SK-N-SH (cell line): ENCODE data around the gene KCNG4. TPM values are rescaled to one million over a fixed set of nuclear protein-coding genes. Genes with fewer than 3 reads are reported as not detected.

ENCODE experiments used
- CTCF ChIA-PET: fragments of 300-600, 350-600 bp; formaldehyde crosslinking; extraction: SDS; loops from one replicate; lab custom pipeline; 2021; lab: Yijun Ruan, JAX
- POLR2A ChIA-PET: fragments of 350-600 bp; sonication (Branson Sonifier 250); formaldehyde crosslinking; extraction: SDS; loops from one replicate; lab custom pipeline; 2020; ENCODE audit warnings: antibody characterized with exemption, inconsistent platforms; lab: Yijun Ruan, JAX
- DNase-seq: peaks from one replicate; pipeline ENCODE4 v3.0.0; 2012
- H2AFZ ChIP-seq: fragments of 200-600 bp; sonication (generic); 2 replicates; pipeline ENCODE4 v1.8.1; 2016; ENCODE audit warnings: antibody characterized with exemption, mild to moderate bottlenecking, low read depth
- H3F3A ChIP-seq: fragments of 200-600 bp; sonication (generic); replicated peaks from 2 replicates; pipeline ENCODE3; 2016; ENCODE audit warnings: antibody characterized with exemption, mild to moderate bottlenecking; ENCODE audit not compliant: insufficient read depth
- H3K27ac ChIP-seq, 2 experiments: fragments of 200-500 bp in 1 of 2; fragments of 200-600 bp in 1 of 2; sonication (Bioruptor generic) in 1 of 2; sonication (generic), shearing (Covaris generic) in 1 of 2; 2 replicates each; pipeline versions ENCODE4 v1.5.1 to v1.6.1; 2014 to 2016; ENCODE audit warnings: low read depth in 2 of 2, inconsistent platforms in 1 of 2, low read length in 1 of 2, mild to moderate bottlenecking in 1 of 2, mixed read lengths in 1 of 2
- H3K27me3 ChIP-seq: fragments of 200-600 bp; sonication (generic), shearing (Covaris generic); 2 replicates; pipeline ENCODE4 v1.6.1; 2016; ENCODE audit warnings: mixed run types; ENCODE audit not compliant: insufficient read depth
- H3K36me3 ChIP-seq, 2 experiments: fragments of 200-500 bp in 1 of 2; fragments of 200-600 bp in 1 of 2; sonication (Bioruptor generic) in 1 of 2; sonication (generic) in 1 of 2; replicated peaks in 1 of 2; 2 replicates each; pipeline versions ENCODE3 to v1.5.1; 2014 to 2016; ENCODE audit warnings: low read length in 1 of 2, mild to moderate bottlenecking in 1 of 2; ENCODE audit not compliant: insufficient read depth in 2 of 2, control insufficient read depth in 1 of 2
- H3K4me1 ChIP-seq, 2 experiments: fragments of 200-500 bp in 1 of 2; fragments of 200-600 bp in 1 of 2; sonication (Bioruptor generic) in 1 of 2; sonication (generic), shearing (Covaris generic) in 1 of 2; 2 replicates each; pipeline versions ENCODE4 v1.5.1 to v1.6.1; 2014 to 2016; ENCODE audit warnings: low read depth in 1 of 2, low read length in 1 of 2, mixed run types in 1 of 2; ENCODE audit not compliant: insufficient read depth in 2 of 2, control insufficient read depth in 1 of 2
- H3K4me2 ChIP-seq: fragments of 200-600 bp; sonication (generic), shearing (Covaris generic); 2 replicates; pipeline ENCODE4 v1.6.1; 2017; ENCODE audit warnings: mixed run types
- H3K4me3 ChIP-seq, 2 experiments: fragments of 200-500 bp in 1 of 2; fragments of 200-600 bp in 1 of 2; sonication (Bioruptor generic) in 1 of 2; sonication (generic), shearing (Covaris generic) in 1 of 2; 2 replicates each; pipeline versions ENCODE4 v1.5.1 to v1.8.1; 2014 to 2016; ENCODE audit warnings: low read depth in 2 of 2, inconsistent platforms in 1 of 2, low read length in 1 of 2, mild to moderate bottlenecking in 1 of 2, mixed read lengths in 1 of 2, moderate library complexity in 1 of 2
- H3K79me2 ChIP-seq: fragments of 200-600 bp; sonication (generic); 2 replicates; pipeline ENCODE4 v1.8.1; 2017; ENCODE audit warnings: mild to moderate bottlenecking; ENCODE audit not compliant: insufficient read depth
- H3K9ac ChIP-seq: fragments of 200-600 bp; sonication (generic); 2 replicates; pipeline ENCODE4 v1.6.1; 2017; ENCODE audit warnings: mixed run types
- H3K9me2 ChIP-seq: fragments of 200-600 bp; sonication (generic); 2 replicates; pipeline ENCODE4 v1.6.1; 2017; ENCODE audit warnings: mixed run types
- H3K9me3 ChIP-seq: fragments of 200-600 bp; sonication (generic); 2 replicates; pipeline ENCODE4 v1.6.1; 2017; ENCODE audit warnings: mixed run types, mild to moderate bottlenecking, moderate library complexity
- H4K20me1 ChIP-seq: fragments of 200-600 bp; sonication (generic); 2 replicates; pipeline ENCODE4 v1.6.1; 2017; ENCODE audit warnings: mild to moderate bottlenecking, mixed run types; ENCODE audit not compliant: insufficient read depth
- CHD2 ChIP-seq: fragments of 150-350 bp; IDR thresholded peaks from 2 replicates; pipeline ENCODE4 v1.6.1; 2018; ENCODE audit warnings: low read length; ENCODE audit not compliant: partially characterized antibody
- EP300 ChIP-seq, 2 experiments: IDR thresholded peaks; 2 replicates each; pipeline versions ENCODE4 v1.4.0 to v1.6.1; 2012; ENCODE audit warnings: borderline replicate concordance in 1 of 2, low read depth in 1 of 2, low read length in 1 of 2
- EZH2phosphoT487 ChIP-seq: fragments of 200-600 bp; sonication (generic); IDR thresholded peaks from 2 replicates; pipeline ENCODE4 v1.6.1; 2017; ENCODE audit warnings: low read depth, mixed run types, mild to moderate bottlenecking, antibody characterized with exemption, moderate library complexity, borderline replicate concordance
- FOSL2 ChIP-seq: IDR thresholded peaks from 2 replicates; pipeline ENCODE4 v1.4.0; 2012; ENCODE audit warnings: low read depth, mild to moderate bottlenecking, moderate library complexity, borderline replicate concordance
- FOXM1 ChIP-seq: IDR thresholded peaks from 2 replicates; pipeline ENCODE4 v1.4.0; 2012; ENCODE audit warnings: low read depth, mild to moderate bottlenecking
- MXI1 ChIP-seq: IDR thresholded peaks from 2 replicates; pipeline ENCODE4 v1.6.1; 2012; ENCODE audit warnings: mild to moderate bottlenecking, low read depth, low read length, improper control_type of control experiment
- NFIC ChIP-seq: IDR thresholded peaks from 2 replicates; pipeline ENCODE4 v1.4.0; 2012; ENCODE audit warnings: borderline replicate concordance
- NRF1 ChIP-seq: IDR thresholded peaks from 2 replicates; pipeline ENCODE4 v1.6.1; 2012; ENCODE audit warnings: low read depth, mild to moderate bottlenecking, low read length
- POLR2AphosphoS5 ChIP-seq: IDR thresholded peaks from 2 replicates; pipeline ENCODE4 v1.6.1; 2012; ENCODE audit warnings: low read depth, low read length
- SMC3 ChIP-seq: IDR thresholded peaks from 2 replicates; pipeline ENCODE4 v1.6.1; 2012; ENCODE audit warnings: low read depth, low read length, improper control_type of control experiment
- TEAD4 ChIP-seq: IDR thresholded peaks from 2 replicates; pipeline ENCODE4 v1.4.0; 2012; ENCODE audit warnings: mild to moderate bottlenecking, borderline replicate concordance; ENCODE audit not compliant: insufficient read depth
- WGBS: methylation state at CpG from one replicate; pipeline ENCODE4 v1.1.6; 2017; ENCODE audit warnings: low lambda C conversion rate; 5-methylcytosine and 5-hydroxymethylcytosine counted together
- polyA plus RNA-seq, 3 experiments: library from polyadenylated mRNA; depleted of rRNA; stranded (reverse); fragments of >200 nt; gene quantifications; 2 replicates each; pipeline ENCODE4 v1.2.3, GENCODE V29; 2012
- TF ChIP-seq, protein P1 (sequence below): IDR thresholded peaks from 2 replicates; pipeline ENCODE4 v1.4.0; 2012; ENCODE audit warnings: low read depth, borderline replicate concordance
- TF ChIP-seq, protein P2 (sequence below): IDR thresholded peaks from 2 replicates; pipeline ENCODE4 v1.4.0; 2012; ENCODE audit warnings: low read depth
- TF ChIP-seq, protein P3 (sequence below): IDR thresholded peaks from 2 replicates; pipeline ENCODE4 v1.4.0; 2012; ENCODE audit warnings: low read depth, borderline replicate concordance
- TF ChIP-seq, protein P4 (sequence below): fragments of 150-350 bp; IDR thresholded peaks from 2 replicates; pipeline ENCODE4 v1.6.1; 2017; ENCODE audit warnings: antibody characterized with exemption, low read length, low read depth, borderline replicate concordance

Gene KCNG4
- polyA plus RNA-seq, 1 of the 3 experiments (the other 2 are of a cell fraction), result not detected

DNA sequence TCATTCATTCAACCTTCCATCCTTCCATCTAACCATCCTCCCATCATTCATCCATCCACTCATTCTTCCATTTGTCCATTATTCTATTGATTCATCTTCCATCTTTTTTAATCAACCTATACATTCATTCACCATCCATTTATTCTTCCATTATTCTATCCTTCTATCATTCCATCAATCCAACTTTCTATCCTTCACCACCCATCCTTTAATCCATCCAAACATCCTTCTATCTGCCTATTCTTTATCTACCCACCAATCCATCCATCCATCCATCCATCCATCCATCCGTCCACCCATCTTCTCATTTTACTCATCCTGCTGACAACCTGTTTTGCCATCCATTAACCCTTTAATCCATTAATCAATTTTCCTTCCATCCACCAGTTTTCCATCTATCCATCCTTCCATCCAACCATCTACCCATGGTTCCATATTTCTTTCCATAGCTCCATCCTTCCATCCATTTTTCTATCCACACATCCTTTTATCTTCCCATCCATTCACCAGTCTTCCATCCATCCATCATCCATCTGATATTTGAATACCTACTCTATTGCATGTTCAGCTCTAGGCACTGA is 33.0 kb upstream of the KCNG4 start:
- no peaks in the 10 kb centered on the region for H3K36me3 ChIP-seq
- no peak for DNase-seq
- H3K9me2 ChIP-seq, result no peaks in the 10 kb centered on the region
- ChIA-PET CTCF (interaction anchor here (0.9 to 3.0 kb wide), 3 partner anchors 16 to 212 kb away, joined by 4 to 10 read pairs (median 9); no protein-coding TSS in a partner anchor), POLR2A (no interaction called here)
- H3K27me3 ChIP-seq, result no peaks in the 10 kb centered on the region; the same call in 1 of the 2 replicates
- no peaks in the 10 kb centered on the region for H3F3A ChIP-seq
- no peaks in the 10 kb centered on the region for H3K9me3 ChIP-seq
- H3K4me2 ChIP-seq, result no peak overlapping the region
- no peaks in the 10 kb centered on the region for H3K79me2 ChIP-seq
- no peak overlapping the region for H3K9ac ChIP-seq
- no peak overlapping the region for H3K27ac ChIP-seq
- H4K20me1 ChIP-seq, result no peaks in the 10 kb centered on the region
- H3K4me3 ChIP-seq, result no peak overlapping the region
- TF ChIP-seq FOSL2 (no peak), CHD2 (no peak), POLR2AphosphoS5 (no peak), NRF1 (no peak), TEAD4 (no peak), EP300 (IDR thresholded peaks at IDR 0.05; ENCODE audit: borderline replicate concordance in 1 of 2, low read depth in 1 of 2, low read length in 1 of 2) (no peak), NFIC (no peak), EZH2phosphoT487 (no peak), SMC3 (no peak), FOXM1 (no peak), MXI1 (no peak)
- TF ChIP-seq, protein P1, sequence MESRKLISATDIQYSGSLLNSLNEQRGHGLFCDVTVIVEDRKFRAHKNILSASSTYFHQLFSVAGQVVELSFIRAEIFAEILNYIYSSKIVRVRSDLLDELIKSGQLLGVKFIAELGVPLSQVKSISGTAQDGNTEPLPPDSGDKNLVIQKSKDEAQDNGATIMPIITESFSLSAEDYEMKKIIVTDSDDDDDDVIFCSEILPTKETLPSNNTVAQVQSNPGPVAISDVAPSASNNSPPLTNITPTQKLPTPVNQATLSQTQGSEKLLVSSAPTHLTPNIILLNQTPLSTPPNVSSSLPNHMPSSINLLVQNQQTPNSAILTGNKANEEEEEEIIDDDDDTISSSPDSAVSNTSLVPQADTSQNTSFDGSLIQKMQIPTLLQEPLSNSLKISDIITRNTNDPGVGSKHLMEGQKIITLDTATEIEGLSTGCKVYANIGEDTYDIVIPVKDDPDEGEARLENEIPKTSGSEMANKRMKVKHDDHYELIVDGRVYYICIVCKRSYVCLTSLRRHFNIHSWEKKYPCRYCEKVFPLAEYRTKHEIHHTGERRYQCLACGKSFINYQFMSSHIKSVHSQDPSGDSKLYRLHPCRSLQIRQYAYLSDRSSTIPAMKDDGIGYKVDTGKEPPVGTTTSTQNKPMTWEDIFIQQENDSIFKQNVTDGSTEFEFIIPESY, result no peak
- TF ChIP-seq, protein P2, sequence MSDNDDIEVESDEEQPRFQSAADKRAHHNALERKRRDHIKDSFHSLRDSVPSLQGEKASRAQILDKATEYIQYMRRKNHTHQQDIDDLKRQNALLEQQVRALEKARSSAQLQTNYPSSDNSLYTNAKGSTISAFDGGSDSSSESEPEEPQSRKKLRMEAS, result no peak
- TF ChIP-seq, protein P3, sequence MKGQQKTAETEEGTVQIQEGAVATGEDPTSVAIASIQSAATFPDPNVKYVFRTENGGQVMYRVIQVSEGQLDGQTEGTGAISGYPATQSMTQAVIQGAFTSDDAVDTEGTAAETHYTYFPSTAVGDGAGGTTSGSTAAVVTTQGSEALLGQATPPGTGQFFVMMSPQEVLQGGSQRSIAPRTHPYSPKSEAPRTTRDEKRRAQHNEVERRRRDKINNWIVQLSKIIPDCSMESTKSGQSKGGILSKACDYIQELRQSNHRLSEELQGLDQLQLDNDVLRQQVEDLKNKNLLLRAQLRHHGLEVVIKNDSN, result no peak
- TF ChIP-seq, protein P4, sequence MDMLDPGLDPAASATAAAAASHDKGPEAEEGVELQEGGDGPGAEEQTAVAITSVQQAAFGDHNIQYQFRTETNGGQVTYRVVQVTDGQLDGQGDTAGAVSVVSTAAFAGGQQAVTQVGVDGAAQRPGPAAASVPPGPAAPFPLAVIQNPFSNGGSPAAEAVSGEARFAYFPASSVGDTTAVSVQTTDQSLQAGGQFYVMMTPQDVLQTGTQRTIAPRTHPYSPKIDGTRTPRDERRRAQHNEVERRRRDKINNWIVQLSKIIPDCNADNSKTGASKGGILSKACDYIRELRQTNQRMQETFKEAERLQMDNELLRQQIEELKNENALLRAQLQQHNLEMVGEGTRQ, result no peak
- no peaks in the 10 kb centered on the region; a peak in 1 of 4 replicates for H3K4me1 ChIP-seq
- no peak overlapping the region for H2AFZ ChIP-seq
- WGBS, result 2% methylated on average over 1 of the region's 1 CpG
